H1 (cell line): ENCODE results near the gene ARHGAP8. TPM values are rescaled to one million over a fixed set of nuclear protein-coding genes. Genes with fewer than 3 reads are reported as not detected.

Source experiments
- CTCF ChIA-PET: fragments of 300-600 bp; sonication (Branson Sonifier 250); formaldehyde crosslinking; loops from one replicate; lab custom pipeline; 2021; ENCODE audit not compliant: partially characterized antibody; lab: Charles Lee
- POLR2A ChIA-PET: fragments of 300-600 bp; sonication (Branson Sonifier 250); formaldehyde crosslinking; loops from one replicate; lab custom pipeline; 2021; ENCODE audit warnings: inconsistent platforms; ENCODE audit not compliant: partially characterized antibody; lab: Charles Lee
- DNase-seq, 2 experiments: peaks; one replicate each; pipeline versions ENCODE4 v3.0.0 to v3.0.0-alpha.2; 2010 to 2022; ENCODE audit warnings: low spot score in 2 of 2, low read depth in 1 of 2, mixed read lengths in 1 of 2
- FAIRE-seq: peaks from 2 replicates; lab custom pipeline; 2011; peaks lifted over from hg19 to GRCh38; lab: Jason Lieb, UNC
- H2AFZ ChIP-seq: 2 replicates; pipeline ENCODE4 v1.8.1; 2012; ENCODE audit warnings: low read length, inconsistent platforms
- H2AK5ac ChIP-seq: 2 replicates; pipeline ENCODE4 v1.6.1; 2013; ENCODE audit warnings: low read depth, low read length
- H2BK120ac ChIP-seq: replicated peaks from 2 replicates; pipeline ENCODE3; 2013; ENCODE audit warnings: low read depth, low read length, inconsistent platforms
- H2BK12ac ChIP-seq: 2 replicates; pipeline ENCODE4 v1.6.1; 2013; ENCODE audit warnings: low read depth, low read length
- H2BK15ac ChIP-seq: 2 replicates; pipeline ENCODE4 v1.6.1; 2013; ENCODE audit warnings: low read length
- H2BK20ac ChIP-seq: 2 replicates; pipeline ENCODE4 v1.6.1; 2013; ENCODE audit warnings: low read length
- H2BK5ac ChIP-seq: 2 replicates; pipeline ENCODE4 v1.6.1; 2013; ENCODE audit warnings: low read depth, low read length
- H3K14ac ChIP-seq: 2 replicates; pipeline ENCODE4 v1.6.1; 2013; ENCODE audit warnings: inconsistent platforms; ENCODE audit not compliant: insufficient read length
- H3K18ac ChIP-seq: 2 replicates; pipeline ENCODE4 v1.6.1; 2013; ENCODE audit warnings: low read length; ENCODE audit errors: extremely low read depth
- H3K23ac ChIP-seq: 2 replicates; pipeline ENCODE4 v1.6.1; 2013; ENCODE audit warnings: inconsistent platforms; ENCODE audit not compliant: insufficient read length
- H3K23me2 ChIP-seq: 2 replicates; pipeline ENCODE4 v1.6.1; 2013; ENCODE audit warnings: low read depth, low read length
- H3K27ac ChIP-seq: 2 replicates; pipeline ENCODE4 v1.6.1; 2011; ENCODE audit warnings: low read depth, low read length, inconsistent platforms
- H3K27me3 ChIP-seq, 4 experiments: replicated peaks in 1 of 4; 1 replicate in 1 of 4; 2 replicates in 3 of 4; pipeline versions ENCODE4 v1.6.1 to v1.8.1; 2011 to 2013; ENCODE audit warnings: low read length in 3 of 4, mild to moderate bottlenecking in 3 of 4, inconsistent platforms in 2 of 4, mixed read lengths in 2 of 4, moderate library complexity in 1 of 4; ENCODE audit not compliant: control insufficient read depth in 3 of 4, insufficient read depth in 3 of 4; ENCODE audit errors: extremely low read depth in 1 of 4
- H3K36me3 ChIP-seq, 4 experiments: 2 replicates each; pipeline versions ENCODE4 v1.6.1 to v1.8.1; 2011 to 2013; ENCODE audit warnings: mild to moderate bottlenecking in 4 of 4, low read length in 3 of 4, moderate library complexity in 2 of 4, control low read depth in 1 of 4, inconsistent platforms in 1 of 4; ENCODE audit not compliant: insufficient read depth in 4 of 4, control insufficient read depth in 2 of 4
- H3K4ac ChIP-seq: replicated peaks from 2 replicates; pipeline ENCODE3; 2013; ENCODE audit warnings: low read length, low read depth, mixed read lengths, inconsistent platforms; ENCODE audit not compliant: insufficient read length
- H3K4me1 ChIP-seq, 4 experiments: replicated peaks in 1 of 4; 1 replicate in 1 of 4; 2 replicates in 3 of 4; pipeline versions ENCODE4 v1.6.1 to v1.8.1; 2011 to 2013; ENCODE audit warnings: low read length in 3 of 4, inconsistent platforms in 2 of 4, mixed read lengths in 1 of 4; ENCODE audit not compliant: insufficient read depth in 4 of 4, control insufficient read depth in 3 of 4
- H3K4me2 ChIP-seq, 2 experiments: 2 replicates each; pipeline versions ENCODE4 v1.6.1 to v1.8.1; 2011 to 2013; ENCODE audit warnings: low read depth in 2 of 2, low read length in 2 of 2, control low read depth in 1 of 2, inconsistent platforms in 1 of 2, mild to moderate bottlenecking in 1 of 2; ENCODE audit not compliant: insufficient read depth in 1 of 2
- H3K4me3 ChIP-seq, 4 experiments: fragments of 200-600, 300-600 bp in 1 of 4; sonication (generic), shearing (Covaris generic), sonication (Bioruptor Twin) in 1 of 4; 2 replicates each; pipeline versions ENCODE4 v1.5.1 to v1.8.1; 2011 to 2016; ENCODE audit warnings: low read length in 4 of 4, low read depth in 3 of 4, control low read depth in 2 of 4, inconsistent platforms in 2 of 4, mild to moderate bottlenecking in 2 of 4, mixed read lengths in 1 of 4, moderate library complexity in 1 of 4; ENCODE audit not compliant: insufficient read depth in 2 of 4; ENCODE audit errors: extremely low read depth in 1 of 4
- H3K56ac ChIP-seq: replicated peaks from 2 replicates; pipeline ENCODE3; 2013; ENCODE audit warnings: low read depth, mild to moderate bottlenecking, mixed read lengths, low read length, inconsistent platforms; ENCODE audit not compliant: insufficient read length
- H3K79me1 ChIP-seq: 2 replicates; pipeline ENCODE4 v1.6.1; 2013; ENCODE audit warnings: low read depth, low read length, control low read depth
- H3K79me2 ChIP-seq, 2 experiments: 2 replicates each; pipeline versions ENCODE4 v1.6.1 to v1.8.1; 2012 to 2013; ENCODE audit warnings: low read length in 2 of 2, mild to moderate bottlenecking in 2 of 2, inconsistent platforms in 1 of 2; ENCODE audit not compliant: insufficient read depth in 2 of 2, control insufficient read depth in 1 of 2
- H3K9ac ChIP-seq, 4 experiments: replicated peaks in 1 of 4; 1 replicate in 1 of 4; 2 replicates in 3 of 4; pipeline versions ENCODE4 v1.6.1 to v1.8.1; 2011 to 2013; ENCODE audit warnings: low read depth in 3 of 4, low read length in 3 of 4, control low read depth in 2 of 4, mild to moderate bottlenecking in 2 of 4, moderate library complexity in 2 of 4, inconsistent platforms in 1 of 4; ENCODE audit errors: extremely low read depth in 1 of 4
- H3K9me3 ChIP-seq, 2 experiments: 2 replicates each; pipeline versions ENCODE4 v1.6.1 to v1.8.1; 2012 to 2013; ENCODE audit warnings: mild to moderate bottlenecking in 2 of 2, moderate library complexity in 2 of 2, control low read depth in 1 of 2, inconsistent platforms in 1 of 2, low read depth in 1 of 2, low read length in 1 of 2, mixed read lengths in 1 of 2; ENCODE audit not compliant: insufficient read depth in 2 of 2
- H4K20me1 ChIP-seq, 2 experiments: replicated peaks in 1 of 2; 2 replicates each; pipeline versions ENCODE3 to v1.8.1; 2011 to 2013; ENCODE audit warnings: inconsistent platforms in 2 of 2, low read length in 2 of 2, mild to moderate bottlenecking in 1 of 2; ENCODE audit not compliant: insufficient read depth in 2 of 2, control insufficient read depth in 1 of 2
- H4K5ac ChIP-seq: 2 replicates; pipeline ENCODE4 v1.6.1; 2013; ENCODE audit warnings: low read length, low read depth, mixed read lengths, inconsistent platforms; ENCODE audit not compliant: insufficient read length
- H4K8ac ChIP-seq: 2 replicates; pipeline ENCODE4 v1.8.0; 2013; ENCODE audit warnings: mild to moderate bottlenecking, moderate library complexity, low read length, inconsistent platforms; ENCODE audit not compliant: insufficient read depth; ENCODE audit errors: extremely low read depth
- H4K91ac ChIP-seq: replicated peaks from 2 replicates; pipeline ENCODE3; 2013; ENCODE audit warnings: low read length, mixed read lengths, inconsistent platforms; ENCODE audit not compliant: insufficient read length
- ATF2 ChIP-seq: IDR thresholded peaks from 2 replicates; pipeline ENCODE4 v1.6.1; 2012; ENCODE audit warnings: low read length, inconsistent platforms
- EZH2 ChIP-seq: fragments of 200-600 bp; sonication (generic); IDR thresholded peaks from 2 replicates; pipeline ENCODE4 v1.7.1; 2012; ENCODE audit warnings: low read depth, mild to moderate bottlenecking, moderate library complexity, low read length, inconsistent platforms; ENCODE audit not compliant: severe bottlenecking
- KDM1A ChIP-seq: fragments of 200-600, 300-600 bp; sonication (generic); IDR thresholded peaks from 2 replicates; pipeline ENCODE4 v1.7.1; 2016; ENCODE audit warnings: mild to moderate bottlenecking, low read length, borderline replicate concordance
- KDM4A ChIP-seq: IDR thresholded peaks from one replicate; pipeline ENCODE4 v1.7.1; 2012; ENCODE audit warnings: low read depth, mild to moderate bottlenecking, moderate library complexity, low read length, inconsistent platforms; ENCODE audit not compliant: severe bottlenecking
- NANOG ChIP-seq: IDR thresholded peaks from 2 replicates; pipeline ENCODE4 v1.6.1; 2011; ENCODE audit warnings: low read length, low read depth, mild to moderate bottlenecking, inconsistent platforms; ENCODE audit not compliant: insufficient read depth, poor library complexity, severe bottlenecking
- PHF8 ChIP-seq: fragments of 200-600 bp; sonication (generic); conservative IDR thresholded peaks from 2 replicates; pipeline ENCODE4 v1.7.1; 2012; ENCODE audit warnings: low read depth, mild to moderate bottlenecking, inconsistent platforms, low read length, moderate library complexity
- RBBP5 ChIP-seq: IDR thresholded peaks from 2 replicates; pipeline ENCODE4 v1.7.1; 2012; ENCODE audit warnings: low read depth, mild to moderate bottlenecking, inconsistent platforms, low read length, moderate library complexity, borderline replicate concordance
- RFX5 ChIP-seq: IDR thresholded peaks from 2 replicates; pipeline ENCODE4 v1.6.1; 2011; ENCODE audit warnings: low read depth, low read length, improper control_type of control experiment, borderline replicate concordance
- TEAD4 ChIP-seq: IDR thresholded peaks from 2 replicates; pipeline ENCODE4 v1.6.1; 2012; ENCODE audit warnings: low read depth, low read length, inconsistent platforms, mixed read lengths
- WGBS, 2 experiments: shearing (Covaris generic) in 1 of 2; methylation state at CpG; one replicate each; pipeline versions ENCODE4 v1.1.6 to v1.1.7; 2013 to 2015; ENCODE audit warnings: low lambda C conversion rate in 2 of 2, mixed read lengths in 2 of 2, inconsistent platforms in 1 of 2, low coverage in 1 of 2, missing lambda C conversion rate in 1 of 2; ENCODE audit not compliant: insufficient replicate concordance in 2 of 2, insufficient coverage in 1 of 2, insufficient read length in 1 of 2; ENCODE audit errors: extremely low coverage in 1 of 2, missing lambda C conversion rate in 1 of 2; 5-methylcytosine and 5-hydroxymethylcytosine counted together
- polyA plus RNA-seq, 7 experiments: library from polyadenylated mRNA; depleted of rRNA in 3 of 7; stranded (reverse) in 5 of 7; unstranded in 2 of 7; fragments of >200 nt in 5 of 7; fragments of 200-250 nt in 2 of 7; gene quantifications; 1 replicate in 5 of 7; 2 replicates in 1 of 7; 4 replicates in 1 of 7; pipeline versions ENCODE4 v1.2.1 to v1.2.3, GENCODE V29; 2011 to 2013; ENCODE audit warnings: missing spikeins in 2 of 7, mixed read lengths in 2 of 7
- total RNA-seq: library from RNA; stranded (reverse); fragmentation: NEBNext Ultra II Directional; extraction: Animal tissue kit (Norgen Biotek cat#: 25700); gene quantifications from 2 replicates; pipeline ENCODE4 v1.2.1, GENCODE V29; 2021

ARHGAP8 gene
- total and polyA plus RNA-seq, 2 of the 8 experiments (the other 6 are each of a cell fraction or from before 2014, with no cell fraction given), result 35.6 to 47.7 TPM

- CTCF ChIA-PET, result interaction anchor here (0.6 to 2.6 kb wide), 7 partner anchors 11 to 121 kb away, joined by 3 to 12 read pairs (median 3); no protein-coding TSS in a partner anchor
- no peak overlapping the region for H3K23ac ChIP-seq
- peaks cover 0 to under 1% of the 10 kb centered on the region in 2 experiments for H4K20me1 ChIP-seq
- DNase-seq (no peak), FAIRE-seq (no peak)
- H3K36me3 ChIP-seq, result peaks cover 0 to 6% (median 1%) of the 10 kb centered on the region in 4 experiments; a peak in 3 of 8 replicates
- H3K79me1 ChIP-seq, result no peaks in the 10 kb centered on the region
- H3K27ac ChIP-seq, result no peak overlapping the region
- no peak overlapping the region for H3K18ac ChIP-seq
- no peak overlapping the region for H3K4ac ChIP-seq
- no peak overlapping the region for H2BK15ac ChIP-seq
- no peak overlapping the region for H2AFZ ChIP-seq
- no peaks in the 10 kb centered on the region for H3K4me1 ChIP-seq
- H2BK12ac ChIP-seq, result no peak overlapping the region
- H3K14ac ChIP-seq, result no peak overlapping the region
- no peaks in the 10 kb centered on the region for H3K9me3 ChIP-seq
- H3K4me2 ChIP-seq, result no peak overlapping the region
- H3K27me3 ChIP-seq, result no peaks in the 10 kb centered on the region
- no peaks in the 10 kb centered on the region for H3K79me2 ChIP-seq
- H3K4me3 ChIP-seq, result no peak overlapping the region
- H3K56ac ChIP-seq, result no peak overlapping the region
- H4K5ac ChIP-seq, result no peak overlapping the region
- no peak overlapping the region for H4K8ac ChIP-seq
- POLR2A ChIA-PET, result interaction anchor here (0.6 to 1.1 kb wide), 2 partner anchors 16 to 110 kb away, joined by 4 read pairs; no protein-coding TSS in a partner anchor
- H3K23me2 ChIP-seq, result no peaks in the 10 kb centered on the region; the same call in 1 of the 2 replicates
- no peak overlapping the region for H4K91ac ChIP-seq
- no peak overlapping the region for H2BK5ac ChIP-seq
- WGBS, 2 experiments, result 92% methylated on average over 16 of the region's 16 CpGs; no CpG with 5 or more reads in 1 of the 2 experiments
- no peak for TF ChIP-seq NANOG
- no peak for TF ChIP-seq PHF8
- TF ChIP-seq RBBP5, result no peak
- TF ChIP-seq RFX5, result no peak
- no peak for TF ChIP-seq ATF2
- TF ChIP-seq KDM4A, result no peak
- TF ChIP-seq KDM1A, result no peak
- no peak for TF ChIP-seq EZH2
- TF ChIP-seq TEAD4, result no peak
- no peak overlapping the region for H2AK5ac ChIP-seq
- no peak overlapping the region for H2BK20ac ChIP-seq
- H3K9ac ChIP-seq, result no peak overlapping the region
- no peak overlapping the region for H2BK120ac ChIP-seq
These were observed 94.4 kb downstream of the ARHGAP8 start for GRCh38 chr22:44846726-44847275.
